ENCODE results near the gene ODR4.
"Not testable (repeated sequence)": the region's sequence is repeated elsewhere in the genome, so short reads cannot be mapped to it uniquely, and the experiment has no call there.

ODR4 gene

DNA sequence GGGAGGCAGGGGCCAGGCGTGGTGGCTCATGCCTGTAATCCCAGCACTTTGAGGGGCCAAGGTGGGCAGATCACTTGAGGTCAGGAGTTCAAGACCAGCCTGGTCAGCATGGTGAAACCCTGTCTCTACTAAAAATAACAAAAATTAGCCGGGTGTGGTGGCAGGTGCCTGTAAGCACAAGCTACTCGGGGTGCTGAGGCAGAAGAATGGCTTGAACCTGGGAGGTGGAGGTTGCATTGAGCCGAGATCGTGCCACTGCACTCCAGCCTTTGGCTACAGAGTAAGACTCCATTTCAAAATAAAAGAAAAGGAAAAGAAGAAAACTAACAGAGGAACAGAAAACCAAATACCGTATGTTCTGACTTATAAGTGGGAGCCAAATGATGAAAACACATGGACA lies 17.1 kb downstream of the ODR4 start:
- H3K9ac ChIP-seq (ENCODE audit: low read length); H3K4ac ChIP-seq (ENCODE audit: low read depth, low read length); H3K4me3 ChIP-seq (ENCODE audit: low read depth, low read length); H3K79me1 ChIP-seq (ENCODE audit: low read length); H4K12ac ChIP-seq (ENCODE audit: low read depth, low read length); H2BK12ac ChIP-seq (ENCODE audit: low read length); H3K9me3 ChIP-seq (ENCODE audit: insufficient read depth, low read depth, low read length); H3K14ac ChIP-seq (ENCODE audit: low read length); H4K91ac ChIP-seq (ENCODE audit: low read depth, low read length); H3K27me3 ChIP-seq (ENCODE audit: insufficient read depth, low read length); H2AFZ ChIP-seq (ENCODE audit: insufficient read depth, low read length, poor library complexity); H2AK5ac ChIP-seq (ENCODE audit: low read length); H3K4me2 ChIP-seq (ENCODE audit: low read length); H2BK120ac ChIP-seq (ENCODE audit: insufficient read depth, low read length, poor library complexity); DNase-seq; H3K27ac ChIP-seq (ENCODE audit: low read depth, low read length); H4K8ac ChIP-seq (ENCODE audit: low read depth, low read length); H3K79me2 ChIP-seq (ENCODE audit: control insufficient read depth, insufficient read depth, low read length, poor library complexity); H2BK5ac ChIP-seq (ENCODE audit: low read depth, low read length, poor library complexity); H3K4me1 ChIP-seq (ENCODE audit: control insufficient read depth in 1 of 2, insufficient read depth in 2 of 2, low read length in 2 of 2); H3K18ac ChIP-seq (ENCODE audit: low read length); H3K23ac ChIP-seq (ENCODE audit: low read length): not testable (repeated sequence)
- H3K36me3 ChIP-seq (ENCODE audit: control insufficient read depth in 1 of 2, insufficient read depth in 2 of 2, low read length in 2 of 2) = peaks cover 10 to 21% of the 10 kb centered on the region in 2 experiments
- WGBS (ENCODE audit: extremely low coverage, insufficient coverage, insufficient read length) = no CpG with 5 or more reads among the region's 6 CpGs

DNA sequence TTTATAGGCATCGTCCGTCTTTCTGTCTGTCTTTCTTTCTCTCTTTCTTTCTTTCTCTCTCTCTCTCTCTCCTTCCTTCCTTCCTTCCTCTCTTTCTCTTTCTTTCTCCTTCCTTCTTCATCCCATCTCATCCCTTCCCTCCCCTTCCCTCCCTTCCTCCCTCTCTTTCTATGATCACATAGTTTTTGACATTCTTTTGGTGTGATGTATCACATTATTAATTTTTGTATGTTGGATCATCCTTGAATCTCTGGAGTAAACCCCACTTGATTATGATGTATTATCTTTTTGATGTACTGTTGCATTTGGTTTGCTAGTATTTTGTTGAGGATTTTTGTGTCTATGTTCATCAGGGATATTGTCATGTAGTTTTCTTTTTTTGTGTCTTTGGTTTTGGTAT lies 25.8 kb downstream of the ODR4 start:
- not testable (repeated sequence) for H2BK12ac ChIP-seq (ENCODE audit: low read length); H4K91ac ChIP-seq (ENCODE audit: low read depth, low read length); H3K79me2 ChIP-seq (ENCODE audit: control insufficient read depth, insufficient read depth, low read length, poor library complexity); H3K4me1 ChIP-seq (ENCODE audit: control insufficient read depth in 1 of 2, insufficient read depth in 2 of 2, low read length in 2 of 2); H2AK5ac ChIP-seq (ENCODE audit: low read length); H3K4me3 ChIP-seq (ENCODE audit: low read depth, low read length); H3K27ac ChIP-seq (ENCODE audit: low read depth, low read length); H3K23ac ChIP-seq (ENCODE audit: low read length); H3K9ac ChIP-seq (ENCODE audit: low read length); H2AFZ ChIP-seq (ENCODE audit: insufficient read depth, low read length, poor library complexity); H2BK120ac ChIP-seq (ENCODE audit: insufficient read depth, low read length, poor library complexity); H2BK5ac ChIP-seq (ENCODE audit: low read depth, low read length, poor library complexity); H3K9me3 ChIP-seq (ENCODE audit: insufficient read depth, low read depth, low read length); H3K27me3 ChIP-seq (ENCODE audit: insufficient read depth, low read length); DNase-seq; H4K8ac ChIP-seq (ENCODE audit: low read depth, low read length); H3K4me2 ChIP-seq (ENCODE audit: low read length); H3K4ac ChIP-seq (ENCODE audit: low read depth, low read length); H3K18ac ChIP-seq (ENCODE audit: low read length); H3K14ac ChIP-seq (ENCODE audit: low read length); H3K79me1 ChIP-seq (ENCODE audit: low read length); H4K12ac ChIP-seq (ENCODE audit: low read depth, low read length)
- no CpG with 5 or more reads among the region's 2 CpGs for WGBS (ENCODE audit: extremely low coverage, insufficient coverage, insufficient read length)
- H3K36me3 ChIP-seq (ENCODE audit: control insufficient read depth in 1 of 2, insufficient read depth in 2 of 2, low read length in 2 of 2) = peaks cover 8 to 13% of the 10 kb centered on the region in 2 experiments

DNA sequence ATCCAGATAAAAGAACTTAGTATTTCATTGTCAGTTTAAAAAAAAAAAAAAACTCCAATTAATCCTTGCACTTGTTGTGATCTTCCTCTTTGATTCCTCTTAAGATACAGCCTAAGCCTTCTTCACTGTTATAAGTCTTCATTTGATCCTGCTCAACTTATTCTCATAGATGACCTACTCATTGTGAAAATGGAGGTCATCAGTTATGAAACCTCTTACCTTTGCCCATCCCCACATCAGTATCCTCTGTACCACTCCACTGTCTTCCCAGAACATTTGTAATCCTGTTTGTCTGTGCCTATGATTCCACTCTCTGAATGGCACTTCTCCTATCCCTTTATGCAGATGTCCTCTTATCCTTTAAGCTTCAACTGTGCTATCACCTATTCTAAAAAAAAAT lies 28.0 kb downstream of the ODR4 start:
- DNase-seq = no peak
- Histone ChIP-seq H3K23ac (ENCODE audit: low read length) (no peak overlapping the region), H2BK12ac (ENCODE audit: low read length) (no peak overlapping the region), H3K4ac (ENCODE audit: low read depth, low read length) (no peak overlapping the region), H3K14ac (ENCODE audit: low read length) (no peak overlapping the region), H3K18ac (ENCODE audit: low read length) (no peak overlapping the region), H2BK5ac (ENCODE audit: low read depth, low read length, poor library complexity) (no peak overlapping the region), H2AK5ac (ENCODE audit: low read length) (no peak overlapping the region), H3K4me2 (ENCODE audit: low read length) (no peak overlapping the region), H4K8ac (ENCODE audit: low read depth, low read length) (no peak overlapping the region), H4K91ac (ENCODE audit: low read depth, low read length) (no peak overlapping the region), H2AFZ (ENCODE audit: insufficient read depth, low read length, poor library complexity) (no peak overlapping the region), H4K12ac (ENCODE audit: low read depth, low read length) (no peak overlapping the region), H3K9ac (ENCODE audit: low read length) (no peak overlapping the region), H3K4me3 (ENCODE audit: low read depth, low read length) (no peak overlapping the region), H2BK120ac (ENCODE audit: insufficient read depth, low read length, poor library complexity) (no peak overlapping the region), H3K79me2 (ENCODE audit: control insufficient read depth, insufficient read depth, low read length, poor library complexity) (no peaks in the 10 kb centered on the region), H3K36me3 (ENCODE audit: control insufficient read depth in 1 of 2, insufficient read depth in 2 of 2, low read length in 2 of 2) (peaks cover 8 to 10% of the 10 kb centered on the region in 2 experiments), H3K79me1 (ENCODE audit: low read length) (no peaks in the 10 kb centered on the region), H3K9me3 (ENCODE audit: insufficient read depth, low read depth, low read length) (no peaks in the 10 kb centered on the region), H3K27ac (ENCODE audit: low read depth, low read length) (no peak overlapping the region), H3K4me1 (ENCODE audit: control insufficient read depth in 1 of 2, insufficient read depth in 2 of 2, low read length in 2 of 2) (no peaks in the 10 kb centered on the region), H3K27me3 (ENCODE audit: insufficient read depth, low read length) (no peaks in the 10 kb centered on the region)

DNA sequence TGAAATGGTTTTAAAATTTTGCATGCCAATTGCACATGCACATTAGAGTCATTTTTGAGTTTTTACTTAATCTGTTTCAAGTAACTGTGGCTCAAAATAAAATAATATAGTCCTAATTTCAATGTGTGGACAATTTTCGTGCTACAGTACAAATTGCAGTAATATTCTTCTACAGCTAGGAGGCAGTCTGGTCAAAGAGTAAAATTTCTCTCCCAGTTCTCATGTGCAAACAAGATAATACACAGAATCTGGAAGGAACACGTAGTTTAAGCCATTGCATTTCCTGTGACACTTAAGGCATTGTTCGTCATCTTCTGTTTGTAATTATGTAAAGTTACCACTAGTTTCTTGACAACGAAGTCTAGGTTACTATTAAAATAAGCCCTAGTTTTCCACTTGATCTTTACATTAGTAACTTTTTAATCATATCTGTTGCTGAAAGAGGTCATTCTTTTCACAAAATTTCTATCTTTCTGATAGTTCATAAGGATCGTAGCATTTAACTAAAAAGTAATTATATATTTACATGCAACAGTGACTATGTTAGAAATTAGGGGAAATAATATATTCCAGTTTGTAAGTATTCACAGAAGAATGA lies 28.9 kb downstream of the ODR4 start:
- Histone ChIP-seq H3K4me2 (ENCODE audit: low read length) (no peak overlapping the region), H2BK120ac (ENCODE audit: insufficient read depth, low read length, poor library complexity) (no peak overlapping the region), H4K91ac (ENCODE audit: low read depth, low read length) (no peak overlapping the region), H2AFZ (ENCODE audit: insufficient read depth, low read length, poor library complexity) (no peak overlapping the region), H3K18ac (ENCODE audit: low read length) (no peak overlapping the region), H2BK12ac (ENCODE audit: low read length) (no peak overlapping the region), H2AK5ac (ENCODE audit: low read length) (no peak overlapping the region), H3K79me2 (ENCODE audit: control insufficient read depth, insufficient read depth, low read length, poor library complexity) (no peaks in the 10 kb centered on the region), H3K4ac (ENCODE audit: low read depth, low read length) (no peak overlapping the region), H4K8ac (ENCODE audit: low read depth, low read length) (no peak overlapping the region), H3K23ac (ENCODE audit: low read length) (no peak overlapping the region), H3K4me1 (ENCODE audit: control insufficient read depth in 1 of 2, insufficient read depth in 2 of 2, low read length in 2 of 2) (no peaks in the 10 kb centered on the region), H3K4me3 (ENCODE audit: low read depth, low read length) (no peak overlapping the region), H3K79me1 (ENCODE audit: low read length) (no peaks in the 10 kb centered on the region), H3K27me3 (ENCODE audit: insufficient read depth, low read length) (no peaks in the 10 kb centered on the region), H4K12ac (ENCODE audit: low read depth, low read length) (no peak overlapping the region), H2BK5ac (ENCODE audit: low read depth, low read length, poor library complexity) (no peak overlapping the region), H3K9me3 (ENCODE audit: insufficient read depth, low read depth, low read length) (no peaks in the 10 kb centered on the region), H3K27ac (ENCODE audit: low read depth, low read length) (no peak overlapping the region), H3K9ac (ENCODE audit: low read length) (no peak overlapping the region), H3K36me3 (ENCODE audit: control insufficient read depth in 1 of 2, insufficient read depth in 2 of 2, low read length in 2 of 2) (peaks cover 7 to 8% of the 10 kb centered on the region in 2 experiments), H3K14ac (ENCODE audit: low read length) (no peak overlapping the region)
- DNase-seq = peak in 1 of 2 donors; percentile 71
- no CpG with 5 or more reads among the region's 5 CpGs for WGBS (ENCODE audit: extremely low coverage, insufficient coverage, insufficient read length)
